HG02884 (cell line): Measurements from ENCODE around the gene PTPRK.
"Not testable (repeated sequence)": the region's sequence is repeated elsewhere in the genome, so short reads cannot be mapped to it uniquely, and the experiment has no call there.

Source experiments
- ATAC-seq: cut with Tn5 transposase; IDR thresholded peaks from one replicate; pipeline ENCODE4 v1.9.1; 2021; ENCODE audit warnings: mild to moderate bottlenecking, moderate library complexity; ENCODE audit not compliant: unreplicated experiment

Gene PTPRK

GRCh38 chr6:128446497-128446896 lies 73.9 kb downstream of the PTPRK start:
- ATAC-seq: no peak

- no peak for ATAC-seq
Observed at GRCh38 chr6:128443553-128443952, 76.8 kb downstream of the PTPRK start.

- ATAC-seq: no peak
Observed at GRCh38 chr6:128439627-128440026, 80.8 kb downstream of the PTPRK start.

GRCh38 chr6:128438393-128438792 lies 82.0 kb downstream of the PTPRK start:
- no peak for ATAC-seq

GRCh38 chr6:128437685-128438084 lies 82.7 kb downstream of the PTPRK start:
- ATAC-seq: no peak

- ATAC-seq: not testable (repeated sequence)
Observed at GRCh38 chr6:128434752-128435151, 85.6 kb downstream of the PTPRK start.

GRCh38 chr6:128432394-128432793 lies 88.0 kb downstream of the PTPRK start:
- ATAC-seq: no peak

GRCh38 chr6:128427139-128427538 lies 93.3 kb downstream of the PTPRK start:
- ATAC-seq: no peak

GRCh38 chr6:128425856-128426255 lies 94.5 kb downstream of the PTPRK start:
- ATAC-seq: no peak

- ATAC-seq: no peak
Observed at GRCh38 chr6:128422871-128423270, 97.5 kb downstream of the PTPRK start.

GRCh38 chr6:128422200-128422599 lies 98.2 kb downstream of the PTPRK start:
- ATAC-seq: no peak

GRCh38 chr6:128421788-128422187 lies 98.6 kb downstream of the PTPRK start:
- no peak for ATAC-seq

- no peak for ATAC-seq
Observed at GRCh38 chr6:128417698-128418097, 102.7 kb downstream of the PTPRK start.

- no peak for ATAC-seq
Observed at GRCh38 chr6:128415387-128415786, 105.0 kb downstream of the PTPRK start.

- ATAC-seq: no peak
Observed at GRCh38 chr6:128414943-128415342, 105.5 kb downstream of the PTPRK start.

- ATAC-seq: no peak
Observed at GRCh38 chr6:128413291-128413690, 107.1 kb downstream of the PTPRK start.

- ATAC-seq: no peak
Observed at GRCh38 chr6:128412680-128413079, 107.7 kb downstream of the PTPRK start.

- ATAC-seq: no peak
Observed at GRCh38 chr6:128410584-128410983, 109.8 kb downstream of the PTPRK start.

- ATAC-seq: no peak
Observed at GRCh38 chr6:128409003-128409402, 111.4 kb downstream of the PTPRK start.

- no peak for ATAC-seq
Observed at GRCh38 chr6:128406453-128406852, 113.9 kb downstream of the PTPRK start.

GRCh38 chr6:128403618-128404444 lies 116.6 kb downstream of the PTPRK start:
- ATAC-seq: no peak

- ATAC-seq: no peak
Observed at GRCh38 chr6:128400875-128401274, 119.5 kb downstream of the PTPRK start.

GRCh38 chr6:128397996-128398395 lies 122.4 kb downstream of the PTPRK start:
- no peak for ATAC-seq
